Measurements from ENCODE around the gene WWC2. TPM values are rescaled to one million over a fixed set of nuclear protein-coding genes. Genes with fewer than 3 reads are reported as not detected.

Gene WWC2
- polyA plus RNA-seq, 2 of the 4 experiments (the other 2 are of a cell fraction), result 14.9 to 26.9 TPM

- WGBS (ENCODE audit: missing lambda C conversion rate), result 91% methylated on average over 4 of the region's 4 CpGs
- ChIA-PET POLR2A (no interaction called here), CTCF (no interaction called here)
- ATAC-seq (no peak), DNase-seq (ENCODE audit: low read depth in 1 of 2, low spot score in 1 of 2) (no peak), FAIRE-seq (no peak)
- Histone ChIP-seq H3K9me3 (no peaks in the 10 kb centered on the region), H3K27ac (no peak overlapping the region), H3K4me2 (no peak overlapping the region), H3K4me1 (peaks cover 11% of the 10 kb centered on the region), H3K4me3 (no peak overlapping the region)
- TF ChIP-seq NR3C1 (IDR thresholded peaks at IDR 0.05) (no peak), HOXB5 (CRISPR knock-in tag; IDR thresholded peaks at IDR 0.05) (no peak), HES2 (IDR thresholded peaks at IDR 0.05) (no peak), NFE2L2 (conservative IDR thresholded peaks at IDR 0.05; ENCODE audit: low read length) (no peak), POLR2AphosphoS2 (conservative IDR thresholded peaks at IDR 0.05; ENCODE audit: low read length) (no peak), REST (IDR thresholded peaks at IDR 0.05) (no peak), RARB (CRISPR knock-in tag; IDR thresholded peaks at IDR 0.05) (no peak), EHMT2 (IDR thresholded peaks at IDR 0.05; ENCODE audit: low read depth) (no peak), JUNB (IDR thresholded peaks at IDR 0.05) (no peak), PHF8 (IDR thresholded peaks at IDR 0.05; ENCODE audit: borderline replicate concordance, low read depth) (no peak), ZC3H11A (IDR thresholded peaks at IDR 0.05) (no peak)
These were observed 102.3 kb downstream of the WWC2 start for GRCh38 chr4:183201331-183201730.

GRCh38 chr4:183202523-183202922 lies 103.5 kb downstream of the WWC2 start:
- no peak for TF ChIP-seq CHD2 (IDR thresholded peaks at IDR 0.05; ENCODE audit: low read length, partially characterized antibody)
- no peak for TF ChIP-seq ATOH8 (CRISPR knock-in tag; IDR thresholded peaks at IDR 0.05; ENCODE audit: low read depth)
- TF ChIP-seq MYC (IDR thresholded peaks at IDR 0.05; ENCODE audit: borderline replicate concordance, low read length), result no peak
- TF ChIP-seq HES2 (IDR thresholded peaks at IDR 0.05), result no peak
- TF ChIP-seq MAX (IDR thresholded peaks at IDR 0.05), result no peak
- TF ChIP-seq CTCF (IDR thresholded peaks at IDR 0.05), result no peak
- no peak for TF ChIP-seq USF2 (IDR thresholded peaks at IDR 0.05)
- no peak for TF ChIP-seq TFCP2L1 (CRISPR knock-in tag; IDR thresholded peaks at IDR 0.05)
- Histone ChIP-seq H3K4me3 (no peak overlapping the region), H3K4me1 (peaks cover 11% of the 10 kb centered on the region), H3K4me2 (no peak overlapping the region), H3K27ac (no peak overlapping the region), H3K9me3 (no peaks in the 10 kb centered on the region)
- FAIRE-seq (no peak), DNase-seq (ENCODE audit: low read depth in 1 of 2, low spot score in 1 of 2) (no peak), ATAC-seq (no peak)
- POLR2A ChIA-PET, result no interaction called here
- 93% methylated on average over 2 of the region's 2 CpGs for WGBS (ENCODE audit: missing lambda C conversion rate)
- CTCF ChIA-PET, result no interaction called here

Measured in A549 (cell line).